ENCODE data around the gene PARP14.

DNA sequence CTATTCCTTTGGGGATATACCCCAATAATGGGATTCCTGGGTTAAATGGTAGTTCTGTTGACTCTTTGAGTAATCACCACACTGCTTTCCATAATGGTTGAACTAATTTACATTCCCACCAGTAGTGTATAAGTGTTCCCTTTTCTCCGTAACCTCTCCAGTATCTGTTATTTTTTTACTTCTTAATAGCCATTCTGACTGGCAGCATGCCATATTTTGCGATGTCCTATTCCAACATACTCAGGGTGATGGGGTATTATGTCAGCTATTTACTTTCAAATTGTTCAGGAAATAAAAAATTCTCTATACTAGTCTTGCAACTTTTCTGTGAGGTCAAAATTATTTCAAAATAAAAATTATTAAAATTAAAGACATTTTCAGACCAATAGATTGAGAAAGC, 9.1 kb upstream of the PARP14 start:
- TF ChIP-seq, protein P1, sequence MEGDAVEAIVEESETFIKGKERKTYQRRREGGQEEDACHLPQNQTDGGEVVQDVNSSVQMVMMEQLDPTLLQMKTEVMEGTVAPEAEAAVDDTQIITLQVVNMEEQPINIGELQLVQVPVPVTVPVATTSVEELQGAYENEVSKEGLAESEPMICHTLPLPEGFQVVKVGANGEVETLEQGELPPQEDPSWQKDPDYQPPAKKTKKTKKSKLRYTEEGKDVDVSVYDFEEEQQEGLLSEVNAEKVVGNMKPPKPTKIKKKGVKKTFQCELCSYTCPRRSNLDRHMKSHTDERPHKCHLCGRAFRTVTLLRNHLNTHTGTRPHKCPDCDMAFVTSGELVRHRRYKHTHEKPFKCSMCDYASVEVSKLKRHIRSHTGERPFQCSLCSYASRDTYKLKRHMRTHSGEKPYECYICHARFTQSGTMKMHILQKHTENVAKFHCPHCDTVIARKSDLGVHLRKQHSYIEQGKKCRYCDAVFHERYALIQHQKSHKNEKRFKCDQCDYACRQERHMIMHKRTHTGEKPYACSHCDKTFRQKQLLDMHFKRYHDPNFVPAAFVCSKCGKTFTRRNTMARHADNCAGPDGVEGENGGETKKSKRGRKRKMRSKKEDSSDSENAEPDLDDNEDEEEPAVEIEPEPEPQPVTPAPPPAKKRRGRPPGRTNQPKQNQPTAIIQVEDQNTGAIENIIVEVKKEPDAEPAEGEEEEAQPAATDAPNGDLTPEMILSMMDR (IDR thresholded peaks at IDR 0.05; ENCODE audit: low read depth, low read length): no peak
- no peak for TF ChIP-seq POLR2A (IDR thresholded peaks at IDR 0.05; ENCODE audit: extremely low read depth, insufficient read length)
- TF ChIP-seq MAX (IDR thresholded peaks at IDR 0.05; ENCODE audit: low read depth, low read length): no peak

All from NB4 (cell line).